Large intestine (tissue), 3 donors: ENCODE results near the gene CD8B. TPM values are rescaled to one million over a fixed set of nuclear protein-coding genes. Genes with fewer than 3 reads are reported as not detected.
A peak's percentile ranks its signal among the peaks of the same experiment; 100 is the strongest.

Experiments
- DNase-seq, 2 donors: peaks; one replicate each; pipeline versions ENCODE4 v3.0.0 to v3.0.0-alpha.2; 2013
- H3K27ac ChIP-seq: one replicate; pipeline ENCODE4 v1.5.1; 2013; ENCODE audit warnings: low read length
- H3K27me3 ChIP-seq: 2 replicates; pipeline ENCODE4 v1.6.1; 2013; ENCODE audit warnings: low read length; ENCODE audit not compliant: control insufficient read depth, insufficient read depth
- H3K36me3 ChIP-seq: 2 replicates; pipeline ENCODE4 v1.6.1; 2013; ENCODE audit warnings: low read length; ENCODE audit not compliant: control insufficient read depth, insufficient read depth
- H3K4me1 ChIP-seq: one replicate; pipeline ENCODE4 v1.6.1; 2013; ENCODE audit warnings: low read length; ENCODE audit not compliant: control insufficient read depth, insufficient read depth
- H3K4me3 ChIP-seq: one replicate; pipeline ENCODE4 v1.5.1; 2013; ENCODE audit warnings: low read length
- H3K9me3 ChIP-seq: one replicate; pipeline ENCODE4 v1.6.1; 2013; ENCODE audit warnings: mild to moderate bottlenecking, low read depth, low read length, moderate library complexity; ENCODE audit not compliant: control insufficient read depth
- WGBS: methylation state at CpG from one replicate; pipeline ENCODE4 v1.1.5; 2013; ENCODE audit warnings: low lambda C conversion rate; ENCODE audit not compliant: insufficient coverage; 5-methylcytosine and 5-hydroxymethylcytosine counted together
- polyA plus RNA-seq: library from polyadenylated mRNA; unstranded; fragments of 120-200 nt; gene quantifications from one replicate; pipeline ENCODE4 v1.2.1, GENCODE V29; 2013

The CD8B gene
- polyA plus RNA-seq, 1 donor: 7.3 TPM

GRCh38 chr2:86821306-86821705 is 40.4 kb downstream of the CD8B start:
- Histone ChIP-seq H3K4me1 (peaks cover 13% of the 10 kb centered on the region), H3K4me3 (no peak overlapping the region), H3K36me3 (no peaks in the 10 kb centered on the region), H3K27ac (no peak overlapping the region), H3K9me3 (no peaks in the 10 kb centered on the region), H3K27me3 (no peaks in the 10 kb centered on the region)
- WGBS: no CpG with 5 or more reads among the region's 13 CpGs
- no peak for DNase-seq

GRCh38 chr2:86818957-86819356 is 42.7 kb downstream of the CD8B start:
- no peak for DNase-seq
- WGBS: no CpG with 5 or more reads among the region's 2 CpGs
- no peak overlapping the region for H3K4me3 ChIP-seq
- H3K27me3 ChIP-seq: no peaks in the 10 kb centered on the region
- no peaks in the 10 kb centered on the region for H3K36me3 ChIP-seq
- peaks cover 30% of the 10 kb centered on the region for H3K4me1 ChIP-seq
- H3K9me3 ChIP-seq: no peaks in the 10 kb centered on the region
- peak overlapping the region; percentile 51 for H3K27ac ChIP-seq

- Histone ChIP-seq H3K36me3 (no peaks in the 10 kb centered on the region), H3K27ac (peak overlapping the region; percentile 51), H3K27me3 (no peaks in the 10 kb centered on the region), H3K4me3 (no peak overlapping the region), H3K9me3 (no peaks in the 10 kb centered on the region), H3K4me1 (peaks cover 34% of the 10 kb centered on the region)
- 90% methylated on average over 1 of the region's 4 CpGs for WGBS
- peak in 1 of 2 donors; percentile 48 for DNase-seq
Measured at GRCh38 chr2:86818114-86818801, 43.4 kb downstream of the CD8B start.

GRCh38 chr2:86815611-86816010 is 46.1 kb downstream of the CD8B start:
- peak overlapping the region; percentile 81 for H3K27ac ChIP-seq
- no CpG with 5 or more reads among the region's 1 CpG for WGBS

GRCh38 chr2:86809481-86810121 is 52.1 kb downstream of the CD8B start:
- no CpG with 5 or more reads among the region's 43 CpGs for WGBS
- Histone ChIP-seq H3K27ac (peak overlapping the region; percentile 30), H3K27me3 (peaks cover 15% of the 10 kb centered on the region), H3K9me3 (no peaks in the 10 kb centered on the region), H3K4me3 (peak overlapping the region; percentile 49), H3K4me1 (peaks cover 10% of the 10 kb centered on the region), H3K36me3 (no peaks in the 10 kb centered on the region)
- peak in 1 of 2 donors; percentile 30 for DNase-seq

More at GRCh38 chr2:86815611-86816010, 46.1 kb downstream of the CD8B start:
- Histone ChIP-seq H3K9me3 (no peaks in the 10 kb centered on the region), H3K27me3 (no peaks in the 10 kb centered on the region), H3K4me1 (peaks cover 34% of the 10 kb centered on the region), H3K4me3 (no peak overlapping the region), H3K36me3 (no peaks in the 10 kb centered on the region)
- peak; percentile 75 to 85 for DNase-seq

- DNase-seq: peak; percentile 88 to 91
- Histone ChIP-seq H3K4me1 (peaks cover 4% of the 10 kb centered on the region), H3K36me3 (no peaks in the 10 kb centered on the region), H3K4me3 (peak overlapping the region; percentile 49), H3K9me3 (no peaks in the 10 kb centered on the region), H3K27me3 (peaks cover 15% of the 10 kb centered on the region), H3K27ac (peak overlapping the region; percentile 63)
- no CpG with 5 or more reads among the region's 36 CpGs for WGBS
Measured at GRCh38 chr2:86808315-86809161, 53.1 kb downstream of the CD8B start.

- no CpG with 5 or more reads among the region's 51 CpGs for WGBS
- peak overlapping the region; percentile 63 for H3K27ac ChIP-seq
Measured at GRCh38 chr2:86807468-86808275, 54.0 kb downstream of the CD8B start.

GRCh38 chr2:86807133-86807467 is 54.6 kb downstream of the CD8B start:
- no peak overlapping the region for H3K27ac ChIP-seq

More at GRCh38 chr2:86807468-86808275, 54.0 kb downstream of the CD8B start:
- Histone ChIP-seq H3K36me3 (no peaks in the 10 kb centered on the region), H3K4me3 (peak overlapping the region; percentile 49), H3K9me3 (no peaks in the 10 kb centered on the region), H3K4me1 (peaks cover 4% of the 10 kb centered on the region), H3K27me3 (peaks cover 15% of the 10 kb centered on the region)
- DNase-seq: peak; percentile 54 to 89

GRCh38 chr2:86806059-86806857 is 55.4 kb downstream of the CD8B start:
- Histone ChIP-seq H3K27me3 (peaks cover 15% of the 10 kb centered on the region), H3K9me3 (no peaks in the 10 kb centered on the region), H3K4me1 (peaks cover 4% of the 10 kb centered on the region), H3K36me3 (no peaks in the 10 kb centered on the region), H3K27ac (no peak overlapping the region), H3K4me3 (no peak overlapping the region)
- 86% methylated on average over 2 of the region's 21 CpGs for WGBS
- DNase-seq: no peak

More at GRCh38 chr2:86807133-86807467, 54.6 kb downstream of the CD8B start:
- peaks cover 15% of the 10 kb centered on the region for H3K27me3 ChIP-seq
- peaks cover 4% of the 10 kb centered on the region for H3K4me1 ChIP-seq
- WGBS: 8% methylated on average over 2 of the region's 11 CpGs
- H3K36me3 ChIP-seq: no peaks in the 10 kb centered on the region
- H3K9me3 ChIP-seq: no peaks in the 10 kb centered on the region
- peak overlapping the region; percentile 49 for H3K4me3 ChIP-seq
- no peak for DNase-seq
